ENCODE results near the gene SPRY2.

DNA sequence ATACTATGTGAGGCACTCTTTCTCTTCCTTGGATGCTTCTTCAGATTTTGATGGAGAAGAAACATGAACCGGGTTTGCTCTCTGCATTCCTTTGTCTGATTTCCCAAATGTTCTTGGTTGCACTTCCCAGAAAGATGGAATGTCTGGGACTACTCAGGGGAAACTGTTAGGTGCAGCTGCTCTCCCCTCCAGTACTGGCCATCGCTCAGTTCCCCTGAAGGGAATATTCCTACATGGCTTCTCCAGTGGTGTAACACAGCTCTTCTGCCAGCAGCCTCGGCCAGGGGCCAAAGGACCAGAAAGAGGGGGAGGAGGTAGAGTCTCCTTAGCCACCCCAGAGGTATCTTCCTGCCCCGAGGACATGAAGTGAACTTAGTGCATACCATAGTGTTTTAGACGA, 33.5 kb upstream of the SPRY2 start:
- TF ChIP-seq CTCF (IDR thresholded peaks at IDR 0.05), result no peak
- TF ChIP-seq POLR2A (IDR thresholded peaks at IDR 0.05), result no peak
